EH (cell line): ENCODE data around the gene CASS4.
"Not testable (repeated sequence)": the region's sequence is repeated elsewhere in the genome, so short reads cannot be mapped to it uniquely, and the experiment has no call there.

ENCODE experiments used
- DNase-seq: peaks from one replicate; pipeline ENCODE4 v3.0.0-alpha.2; 2015; ENCODE audit warnings: low read depth

CASS4 gene, protein sequence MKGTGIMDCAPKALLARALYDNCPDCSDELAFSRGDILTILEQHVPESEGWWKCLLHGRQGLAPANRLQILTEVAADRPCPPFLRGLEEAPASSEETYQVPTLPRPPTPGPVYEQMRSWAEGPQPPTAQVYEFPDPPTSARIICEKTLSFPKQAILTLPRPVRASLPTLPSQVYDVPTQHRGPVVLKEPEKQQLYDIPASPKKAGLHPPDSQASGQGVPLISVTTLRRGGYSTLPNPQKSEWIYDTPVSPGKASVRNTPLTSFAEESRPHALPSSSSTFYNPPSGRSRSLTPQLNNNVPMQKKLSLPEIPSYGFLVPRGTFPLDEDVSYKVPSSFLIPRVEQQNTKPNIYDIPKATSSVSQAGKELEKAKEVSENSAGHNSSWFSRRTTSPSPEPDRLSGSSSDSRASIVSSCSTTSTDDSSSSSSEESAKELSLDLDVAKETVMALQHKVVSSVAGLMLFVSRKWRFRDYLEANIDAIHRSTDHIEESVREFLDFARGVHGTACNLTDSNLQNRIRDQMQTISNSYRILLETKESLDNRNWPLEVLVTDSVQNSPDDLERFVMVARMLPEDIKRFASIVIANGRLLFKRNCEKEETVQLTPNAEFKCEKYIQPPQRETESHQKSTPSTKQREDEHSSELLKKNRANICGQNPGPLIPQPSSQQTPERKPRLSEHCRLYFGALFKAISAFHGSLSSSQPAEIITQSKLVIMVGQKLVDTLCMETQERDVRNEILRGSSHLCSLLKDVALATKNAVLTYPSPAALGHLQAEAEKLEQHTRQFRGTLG

DNA sequence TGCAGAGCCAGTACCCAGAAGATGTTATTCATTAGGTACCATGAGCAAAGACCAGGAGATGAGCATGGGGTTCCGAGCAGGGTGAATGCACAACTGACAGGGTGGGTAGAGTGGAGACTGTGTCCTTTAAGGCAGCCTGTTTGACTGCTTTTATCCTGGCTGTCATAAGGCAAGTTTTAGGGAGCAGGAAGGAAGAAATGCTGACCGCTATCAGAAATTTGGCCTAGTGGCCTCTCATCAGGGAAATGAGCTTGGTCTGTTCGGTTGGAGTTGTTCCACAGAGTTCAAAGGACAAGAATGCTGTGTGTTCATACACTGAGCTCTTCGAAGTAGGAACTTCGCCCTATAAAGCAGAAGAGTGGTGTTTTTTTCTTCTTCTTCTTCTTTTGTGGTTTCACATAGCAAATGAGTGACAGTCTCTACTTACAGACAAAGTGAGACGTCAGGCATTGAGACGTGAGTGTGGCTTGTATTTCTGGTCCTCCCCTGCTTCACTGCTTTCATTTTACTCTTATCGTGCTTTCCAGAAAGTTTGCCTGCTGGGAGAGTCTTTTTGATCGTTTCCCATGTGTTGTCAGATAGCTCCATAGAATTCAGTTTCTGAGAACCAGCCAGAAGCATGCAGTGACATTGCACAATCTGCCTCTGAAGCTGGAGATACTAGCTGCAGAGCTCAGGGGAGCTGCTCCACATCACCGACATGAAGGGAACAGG is at the start of gene CASS4:
TSS of gene CASS4 (plus strand) at position 502 of the 714 bp plus-strand sequence. CDS start at position 701, 199 bp downstream.
- peak; percentile 23 for DNase-seq

DNA sequence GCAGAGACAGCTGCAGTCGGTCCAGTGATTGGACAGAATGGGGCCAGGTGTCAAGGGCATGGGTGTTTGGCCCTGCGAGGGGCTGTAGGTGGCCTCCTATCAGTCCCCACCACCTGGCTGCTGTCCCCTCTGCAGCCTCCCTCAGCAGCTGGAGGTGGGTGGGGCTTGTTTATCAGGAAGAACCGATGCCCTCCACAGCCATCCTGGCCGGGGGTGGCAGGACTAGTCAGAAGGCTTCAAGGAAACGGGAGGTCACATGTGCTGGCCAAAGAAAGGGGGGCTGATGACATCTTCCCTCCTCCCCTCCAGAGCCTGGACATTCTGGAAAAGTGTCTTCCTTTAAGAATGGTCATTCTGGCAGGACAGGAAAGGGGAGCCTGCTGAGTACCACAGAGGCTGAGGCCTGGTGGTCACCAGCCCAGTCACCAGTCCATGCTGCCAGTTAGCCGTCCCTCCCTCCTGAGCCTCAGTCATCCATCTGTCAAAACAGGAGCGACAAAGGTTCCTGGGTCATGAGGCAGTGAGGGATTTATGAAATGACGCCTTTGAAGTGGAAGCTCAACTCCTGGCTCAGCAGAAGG is 49.1 kb upstream of the CASS4 start:
- peak; percentile 27 for DNase-seq

DNA sequence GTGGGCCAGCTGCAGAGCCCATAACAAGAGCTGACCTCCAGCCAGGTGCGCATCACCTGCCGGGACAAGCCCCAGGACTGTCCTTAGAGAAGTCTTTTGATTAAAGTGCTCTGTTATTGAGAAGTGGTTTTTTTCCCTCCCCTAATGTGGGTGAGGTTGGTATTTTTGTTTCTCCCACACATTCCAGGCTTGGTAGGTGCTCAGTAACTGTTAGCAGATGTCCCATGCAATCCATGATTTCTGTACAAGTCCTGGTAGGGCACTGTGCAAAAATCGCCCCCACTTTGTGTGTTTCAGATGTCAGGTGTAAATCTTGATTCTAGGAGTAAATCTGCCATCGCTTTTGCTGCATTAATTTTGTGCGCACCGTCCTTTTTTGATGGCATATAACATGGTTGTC is 48.6 kb upstream of the CASS4 start:
- no peak for DNase-seq

DNA sequence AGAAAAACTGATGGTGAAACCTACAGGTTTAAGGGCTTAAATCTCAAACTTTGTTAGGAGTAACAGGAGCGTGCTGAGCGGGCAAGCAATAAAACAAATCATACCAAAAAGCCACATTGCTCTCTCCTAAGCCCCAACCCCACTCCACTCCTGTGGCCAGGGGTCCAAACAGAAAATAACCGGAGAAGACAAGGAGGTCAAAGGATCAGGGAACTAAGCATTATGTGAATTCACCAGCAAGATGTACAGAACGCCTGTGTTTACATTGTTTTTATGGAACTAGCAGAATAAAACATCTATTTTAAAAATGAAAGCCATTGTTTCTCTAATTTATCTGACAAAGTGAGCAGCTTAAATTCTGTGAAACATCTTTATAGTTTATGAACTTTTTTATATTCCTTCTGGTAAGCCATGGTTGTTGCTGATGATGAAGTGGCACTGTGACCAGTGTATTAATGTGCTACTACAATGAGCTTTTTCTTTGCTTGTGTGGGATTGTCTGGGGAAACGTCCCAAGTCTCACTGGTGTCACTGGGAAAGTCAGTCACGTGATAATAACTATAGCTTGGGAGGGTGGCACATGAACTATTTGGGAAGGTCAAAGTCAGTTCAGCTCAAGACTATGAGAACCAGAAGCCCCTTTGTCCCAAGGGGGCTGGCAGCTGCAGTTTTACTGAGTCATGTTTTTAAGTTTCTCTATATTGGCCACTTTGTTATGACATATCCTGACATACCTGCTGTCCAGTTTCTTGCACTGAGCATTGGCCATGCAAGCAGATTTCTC is 43.5 kb upstream of the CASS4 start:
- no peak for DNase-seq

DNA sequence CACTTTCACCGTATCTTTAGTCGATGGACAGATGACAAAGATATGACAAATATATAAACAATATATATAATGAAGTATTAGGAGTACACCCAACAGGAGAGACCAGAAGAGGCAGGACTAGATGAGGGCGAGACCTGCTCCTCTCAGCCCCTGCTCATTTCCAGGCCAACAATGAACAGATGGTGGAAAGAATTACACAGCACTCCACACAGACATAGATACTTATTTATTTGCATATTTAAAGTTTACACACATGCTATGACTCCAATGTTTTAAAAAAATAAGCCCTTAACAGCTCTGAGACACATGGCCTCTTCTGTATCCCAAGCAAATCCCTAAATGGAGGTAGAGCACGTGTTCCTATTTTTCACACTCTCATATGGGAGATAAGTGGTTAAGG is 42.9 kb upstream of the CASS4 start:
- no peak for DNase-seq

DNA sequence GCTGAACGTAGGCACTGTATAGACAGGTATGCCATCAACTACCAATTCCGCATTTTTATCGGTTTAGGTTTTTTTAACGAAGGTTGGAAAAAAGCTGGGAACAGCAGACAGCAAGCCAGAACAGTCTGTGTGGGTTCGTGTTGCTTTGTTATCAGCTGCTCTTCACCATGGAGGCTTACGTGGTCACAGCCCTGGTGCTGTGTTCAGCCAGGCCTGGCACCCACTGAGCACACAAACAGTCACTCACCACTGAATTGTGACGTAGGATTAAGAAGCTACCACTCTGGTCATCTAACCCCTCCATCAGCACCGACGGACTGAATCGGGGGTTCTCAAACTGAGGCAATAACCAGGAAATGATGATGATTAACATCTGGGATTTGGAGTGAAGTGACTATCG is 40.1 kb upstream of the CASS4 start:
- no peak for DNase-seq

DNA sequence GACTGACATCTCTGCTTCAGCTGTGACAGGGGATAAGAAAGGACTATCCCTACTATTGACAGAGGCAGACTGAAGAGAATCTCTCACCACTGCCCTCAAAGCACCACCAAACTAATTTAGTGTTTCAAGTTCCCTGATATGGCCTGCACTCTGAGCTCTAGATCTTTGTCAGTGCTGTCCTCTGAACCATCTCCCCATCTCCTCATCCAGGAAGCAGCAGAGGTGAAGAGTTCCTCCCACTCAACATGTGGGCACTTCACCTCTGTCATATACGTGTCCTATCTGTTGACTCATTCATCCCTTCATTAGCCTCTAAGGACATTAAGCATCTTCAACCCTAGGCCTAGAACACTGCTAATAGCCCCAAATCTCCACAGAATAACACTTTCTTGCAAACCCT is 39.2 kb upstream of the CASS4 start:
- no peak for DNase-seq

DNA sequence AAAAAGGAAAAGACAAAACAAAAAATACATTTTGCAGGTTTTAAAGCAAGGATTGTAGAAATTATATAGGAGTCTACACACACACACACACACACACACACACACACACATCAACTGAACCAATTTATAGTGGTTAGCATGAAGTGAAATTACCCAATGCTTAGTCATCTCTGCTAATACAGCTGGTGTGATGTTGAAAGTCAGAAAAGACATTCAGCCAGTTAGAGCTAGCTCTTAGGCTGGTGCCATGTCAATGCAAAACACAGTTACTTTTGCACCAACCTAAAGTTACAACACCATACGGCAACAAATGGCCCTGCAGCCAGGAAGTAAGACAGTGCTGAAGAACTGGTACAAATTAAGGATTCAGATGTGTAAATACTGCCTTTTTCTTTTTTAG is 38.1 kb upstream of the CASS4 start:
- peak; percentile 92 for DNase-seq

DNA sequence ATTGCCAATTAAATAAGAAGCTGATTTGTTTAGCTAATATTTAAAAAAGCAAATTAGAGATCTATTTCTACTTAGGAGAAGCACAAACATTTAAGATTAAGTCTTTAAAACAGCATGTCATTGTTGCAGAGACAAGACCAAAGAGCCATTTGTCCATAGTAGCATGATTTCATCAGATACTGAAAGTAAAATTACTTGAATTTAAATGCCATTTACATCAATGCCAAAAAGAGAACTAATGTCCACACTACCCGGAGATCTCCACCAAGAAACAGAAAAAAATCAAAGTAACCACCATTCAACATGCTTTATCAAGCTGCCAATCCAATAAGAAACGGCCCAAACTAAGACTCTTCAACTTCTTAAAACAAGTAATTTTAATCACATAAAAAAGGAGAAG is 35.7 kb upstream of the CASS4 start:
- no peak for DNase-seq

DNA sequence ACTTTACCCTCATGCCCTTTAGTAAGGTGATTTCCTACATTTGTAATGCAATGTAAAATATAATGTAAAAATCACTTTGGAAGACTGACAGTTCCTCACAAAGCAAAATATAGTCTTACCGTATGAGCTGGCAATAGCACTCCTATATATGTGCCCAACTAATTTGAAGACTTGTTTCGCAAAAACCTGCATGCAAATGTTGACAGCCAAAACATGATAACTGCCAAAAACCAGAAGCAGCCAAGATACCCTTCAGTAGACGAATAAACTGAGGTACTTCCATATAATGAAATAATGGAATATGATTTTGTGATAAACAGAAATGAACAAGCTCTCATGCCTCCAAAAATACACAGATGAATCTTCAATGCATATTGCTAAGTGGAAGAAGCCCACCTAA is 33.7 kb upstream of the CASS4 start:
- no peak for DNase-seq

DNA sequence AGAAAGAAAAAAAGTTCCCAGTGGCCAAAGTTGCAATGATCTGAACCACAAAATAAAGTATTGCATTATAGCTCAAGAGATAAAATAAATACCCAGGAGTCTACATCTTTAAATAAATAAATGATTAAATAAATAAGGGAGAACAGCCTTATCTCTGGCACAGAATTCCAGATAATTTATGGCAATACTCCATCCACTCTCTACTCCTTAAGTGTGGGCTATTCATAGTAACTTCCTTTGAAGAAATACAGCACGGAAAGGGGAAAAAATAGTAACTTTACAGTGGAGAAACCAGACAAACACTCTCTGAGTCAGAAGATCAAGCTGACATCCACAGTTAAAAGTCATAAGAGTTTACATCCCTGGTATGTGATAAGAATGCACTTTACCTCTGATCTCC is 31.7 kb upstream of the CASS4 start:
- DNase-seq: peak; percentile 91

DNA sequence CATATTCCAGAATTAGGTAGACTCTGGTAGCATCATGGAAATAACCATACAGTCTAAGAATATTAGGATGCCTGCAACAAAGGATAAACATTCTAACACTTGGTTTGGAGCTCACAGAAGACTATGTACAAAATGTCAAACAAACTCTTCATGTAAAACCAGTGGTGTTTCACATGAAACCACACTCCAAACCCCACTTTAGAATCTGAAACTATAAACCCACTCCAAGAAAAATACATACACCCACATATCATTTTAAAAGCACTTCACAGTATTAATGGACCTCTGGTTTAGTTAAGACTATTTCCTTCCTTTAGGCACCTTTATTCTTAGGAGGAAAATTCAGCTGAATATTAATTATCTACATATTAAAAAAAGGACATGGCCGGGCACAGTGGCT is 30.6 kb upstream of the CASS4 start:
- DNase-seq: no peak

DNA sequence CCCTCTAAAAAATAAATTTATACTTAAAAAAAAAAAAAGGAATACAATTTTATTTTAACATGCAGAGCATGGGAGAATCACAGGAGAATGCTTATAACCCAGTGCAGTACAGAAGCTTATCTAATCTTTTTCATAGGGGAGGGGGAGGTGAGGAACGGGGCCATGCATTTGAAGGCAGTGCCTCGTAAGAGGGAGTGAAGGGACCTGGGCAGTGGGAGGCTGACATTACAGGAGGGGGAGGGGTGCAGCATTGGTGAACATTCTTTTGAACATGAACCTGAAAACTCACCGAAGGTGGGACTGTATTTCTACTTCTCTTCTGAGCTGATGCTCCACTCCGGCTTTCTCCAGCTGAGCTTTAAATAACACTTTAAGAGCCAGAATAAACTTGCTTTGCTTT is 29.4 kb upstream of the CASS4 start:
- no peak for DNase-seq

DNA sequence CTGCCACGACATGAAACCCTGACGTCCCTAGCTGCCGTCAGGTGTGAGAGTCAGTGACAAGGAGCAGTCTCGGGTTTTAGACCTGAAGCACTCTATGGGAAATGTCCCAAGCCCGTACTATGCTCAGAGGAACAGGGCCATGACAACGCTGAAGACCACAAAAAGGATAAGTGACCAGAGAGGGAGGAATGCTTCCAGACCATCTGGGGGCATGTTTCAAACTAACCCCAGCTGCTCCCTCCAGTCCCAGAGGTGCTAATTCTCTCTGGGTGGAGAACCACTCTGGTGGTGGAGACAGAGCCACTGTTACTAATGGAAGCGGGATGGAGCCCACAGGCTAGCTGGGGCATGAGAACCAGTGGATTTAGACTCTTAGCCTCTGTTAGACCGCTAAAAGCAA is 28.7 kb upstream of the CASS4 start:
- DNase-seq: no peak

DNA sequence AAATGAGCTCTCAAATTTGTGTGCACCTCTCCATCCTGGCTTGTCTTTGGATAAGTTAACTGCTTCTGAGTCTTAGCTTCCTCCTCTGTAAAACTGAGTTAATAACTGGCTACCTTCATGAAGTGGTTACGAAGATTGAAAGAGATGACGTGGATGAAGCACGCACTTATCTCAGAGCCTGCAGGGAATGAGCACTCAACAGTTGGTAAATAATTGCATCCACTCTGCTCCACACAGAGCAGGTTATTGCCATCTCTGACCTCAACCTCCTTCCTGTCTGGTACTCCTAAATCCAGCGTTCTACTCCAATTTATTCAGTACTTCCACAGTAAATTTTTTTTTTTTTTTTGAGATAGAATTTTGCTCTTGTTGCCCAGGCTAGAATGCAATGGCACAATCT is 26.9 kb upstream of the CASS4 start:
- no peak for DNase-seq

DNA sequence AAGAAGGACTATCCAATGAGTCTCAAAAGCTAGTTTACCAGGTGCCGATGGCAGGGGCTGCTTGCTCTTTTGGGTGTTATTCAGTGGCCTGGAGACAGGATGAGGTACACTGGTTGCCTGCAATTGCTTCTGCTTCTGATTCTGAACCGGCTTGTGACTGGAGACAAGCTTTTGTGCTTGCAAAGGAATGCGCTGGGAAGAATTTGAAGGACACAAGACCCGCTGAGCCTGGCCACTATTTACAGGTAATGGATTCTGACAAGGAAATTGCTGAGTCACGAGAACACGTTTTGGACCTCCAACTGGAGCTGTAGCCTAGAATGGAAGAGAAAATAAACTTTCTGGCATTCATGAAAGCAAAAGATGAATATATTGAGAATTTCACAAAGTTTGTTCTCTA is 25.8 kb upstream of the CASS4 start:
- no peak for DNase-seq

DNA sequence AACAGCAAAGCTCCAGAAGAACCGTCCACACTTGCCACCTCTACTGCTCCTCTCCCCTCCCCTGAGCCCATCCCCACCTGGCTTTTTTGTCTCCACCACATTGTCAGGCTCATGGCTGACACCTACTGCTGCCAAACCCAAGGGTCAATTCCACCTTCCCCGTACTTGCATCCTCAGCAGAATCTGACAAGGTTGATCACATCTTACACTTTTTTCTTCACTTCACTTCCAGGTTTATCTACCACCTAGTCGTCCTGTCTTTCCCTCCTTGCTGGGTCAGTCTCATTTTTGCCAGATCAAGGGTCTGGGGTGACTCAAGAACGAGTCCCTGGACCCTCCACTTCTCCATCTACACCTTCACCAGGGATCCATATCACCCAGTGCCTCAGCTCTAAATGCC is 23.2 kb upstream of the CASS4 start:
- no peak for DNase-seq

DNA sequence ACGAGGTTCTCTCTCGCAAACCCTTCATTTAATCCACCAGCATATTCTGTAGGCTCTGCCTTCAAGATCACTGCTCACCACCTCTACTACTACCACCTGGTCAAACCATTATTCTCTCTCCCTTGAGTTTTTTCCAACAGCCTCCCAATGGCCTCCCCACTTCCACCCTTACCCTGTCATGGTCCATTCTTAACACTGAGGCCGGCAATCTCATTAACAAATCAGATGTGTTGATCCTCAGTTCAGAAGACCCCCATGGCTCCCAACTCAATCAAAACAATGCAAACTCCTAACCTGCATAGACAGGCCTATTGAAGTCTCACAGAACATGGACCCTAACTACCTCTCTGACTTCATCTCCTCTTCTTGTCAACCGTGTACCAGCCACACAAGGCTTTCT is 22.3 kb upstream of the CASS4 start:
- no peak for DNase-seq

DNA sequence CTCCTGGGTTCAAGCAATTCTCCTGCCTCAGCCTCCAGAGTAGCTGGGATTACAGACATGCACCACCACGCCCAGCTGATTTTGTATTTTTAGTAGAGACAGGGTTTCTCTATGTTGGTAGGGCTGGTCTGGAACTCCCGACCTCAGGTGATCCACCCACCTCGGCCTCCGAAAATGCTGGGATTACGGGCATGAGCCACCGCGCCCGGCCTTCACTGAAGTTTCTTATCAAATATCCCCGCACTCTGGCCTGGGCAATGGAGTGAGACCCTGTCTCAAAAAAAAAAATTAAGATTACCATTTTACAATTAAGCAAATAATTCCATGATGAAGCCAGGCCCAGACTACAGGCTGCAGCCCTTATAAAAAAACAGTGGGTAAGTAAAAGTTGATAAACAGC is 21.7 kb upstream of the CASS4 start:
- not testable (repeated sequence) for DNase-seq

DNA sequence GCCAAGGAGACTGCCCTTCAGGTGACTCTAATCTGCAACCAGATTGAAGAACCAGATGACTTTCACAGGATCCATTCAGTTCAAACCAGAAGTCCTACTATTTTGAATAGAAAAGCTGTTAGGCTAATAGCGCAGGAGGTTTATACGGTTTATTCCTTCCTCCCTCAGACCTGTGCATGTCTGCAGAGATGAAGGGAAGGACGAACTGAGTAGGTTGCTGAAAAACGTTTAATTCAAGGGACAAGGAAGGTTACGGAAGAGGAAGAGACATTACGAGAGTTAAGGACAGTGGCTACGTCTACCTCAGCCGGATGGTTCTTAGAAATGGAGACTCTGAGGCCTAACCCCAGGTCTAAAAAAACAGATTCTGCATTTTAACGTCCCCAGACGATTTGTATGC is 21.0 kb upstream of the CASS4 start:
- DNase-seq: peak; percentile 11

DNA sequence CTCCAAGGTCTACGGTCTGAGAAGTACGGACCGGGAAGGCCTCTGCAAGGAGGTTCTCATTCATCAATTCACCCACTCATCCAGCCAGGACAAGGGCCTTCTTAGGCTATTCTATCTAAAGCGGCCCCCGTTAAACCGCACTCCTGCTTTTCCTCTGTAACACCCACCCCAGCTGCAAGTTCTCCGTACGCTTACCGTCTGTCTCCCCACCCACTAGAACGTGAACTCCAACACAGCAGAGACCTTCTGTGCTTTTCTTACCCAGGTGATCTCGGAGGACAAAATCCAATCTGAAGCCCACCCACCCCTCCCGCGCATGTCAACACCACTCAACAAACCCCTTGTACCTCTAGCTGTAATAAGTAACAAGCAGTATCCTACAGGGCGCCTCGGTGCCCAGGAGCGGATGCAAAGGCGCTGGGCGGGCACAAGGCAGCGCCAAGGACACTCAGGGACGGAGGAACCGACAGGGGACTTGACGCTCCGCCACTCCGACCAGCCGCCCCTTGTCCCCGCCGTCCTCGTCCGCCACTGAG is 20.4 kb upstream of the CASS4 start:
- peak; percentile 12 for DNase-seq
